ENCODE results near the gene OSBPL5. TPM values are rescaled to one million over a fixed set of nuclear protein-coding genes. Genes with fewer than 3 reads are reported as not detected.

The OSBPL5 gene
- total RNA-seq, 1 experiment from 2014 or later = 16.1 TPM

GRCh38 chr11:3207526-3208189 lies 42.5 kb upstream of the OSBPL5 start:
- peaks cover 5 to 6% of the 10 kb centered on the region in 2 experiments for H3K4me1 Mint-ChIP-seq
- Histone ChIP-seq H3K79me1 (ENCODE audit: insufficient read depth, low read depth, low read length, poor library complexity, severe bottlenecking) (no peaks in the 10 kb centered on the region), H3K4ac (ENCODE audit: low read depth, low read length) (no peak overlapping the region), H3K27me3 (ENCODE audit: insufficient read depth, low read length) (peaks cover 3% of the 10 kb centered on the region; the same call in 1 of the 2 replicates), H3K9me3 (ENCODE audit: control insufficient read depth, low read depth, low read length) (no peaks in the 10 kb centered on the region), H4K8ac (replicated peaks; ENCODE audit: insufficient read length, low read depth, low read length) (no peak overlapping the region), H2AK5ac (ENCODE audit: insufficient read length, low read length) (no peak overlapping the region), H3K56ac (ENCODE audit: insufficient read length, low read depth, low read length) (no peak overlapping the region), H3K4me1 (ENCODE audit: insufficient read depth, low read length) (no peaks in the 10 kb centered on the region), H3K9ac (ENCODE audit: extremely low read depth, insufficient read length, low read length) (no peak overlapping the region), H3K23ac (ENCODE audit: insufficient read length, low read depth, low read length) (no peak overlapping the region), H2AFZ (ENCODE audit: low read length) (no peak overlapping the region), H2BK15ac (ENCODE audit: low read depth, low read length) (no peak overlapping the region), H4K91ac (ENCODE audit: insufficient read length, low read depth, low read length) (no peak overlapping the region), H4K5ac (ENCODE audit: insufficient read length, low read depth, low read length) (no peak overlapping the region), H2BK120ac (ENCODE audit: low read depth, low read length, poor library complexity, severe bottlenecking) (no peak overlapping the region), H3K27ac (ENCODE audit: insufficient read length, low read depth, low read length) (no peak overlapping the region), H2BK20ac (ENCODE audit: low read depth, low read length, poor library complexity, severe bottlenecking) (no peak overlapping the region), H2BK5ac (ENCODE audit: insufficient read length, low read length) (no peak overlapping the region), H3K14ac (ENCODE audit: insufficient read depth, low read length) (no peak overlapping the region), H3T11ph (ENCODE audit: low read length) (no peak overlapping the region), H3K79me2 (ENCODE audit: insufficient read depth, low read length) (no peaks in the 10 kb centered on the region), H3K23me2 (ENCODE audit: insufficient read length, low read depth, low read length, poor library complexity, severe bottlenecking) (peaks cover 9% of the 10 kb centered on the region), H3K4me2 (ENCODE audit: insufficient read depth, insufficient read length, low read length) (no peak overlapping the region), H2BK12ac (ENCODE audit: insufficient read length, low read depth, low read length) (no peak overlapping the region), H4K20me1 (ENCODE audit: control insufficient read depth, insufficient read depth, insufficient read length) (peaks cover 2% of the 10 kb centered on the region), H3K18ac (ENCODE audit: insufficient read length, low read depth, low read length) (no peak overlapping the region)
- no peak overlapping the region for H3K27ac Mint-ChIP-seq
- no peak for DNase-seq
- no peaks in the 10 kb centered on the region for H3K36me3 Mint-ChIP-seq (ENCODE audit: insufficient read depth in 1 of 3, low read depth in 3 of 3)
- TF ChIP-seq CTCF (conservative IDR thresholded peaks at IDR 0.05) = no peak
- H3K4me3 Mint-ChIP-seq = no peak overlapping the region
- WGBS (ENCODE audit: extremely low coverage, insufficient read length, low lambda C conversion rate) = no CpG with 5 or more reads among the region's 8 CpGs
- peaks cover 41% of the 10 kb centered on the region for H3K27me3 Mint-ChIP-seq (ENCODE audit: low read depth)
- peaks cover 0 to 4% of the 10 kb centered on the region in 2 experiments; a peak in 2 of 5 replicates for H3K9me3 Mint-ChIP-seq
